ACC112 (cell line): ENCODE data around the gene UGT2A1.

Source experiments
- H2AFZ ChIP-seq: fragments of 200-600 bp; sonication (generic); one replicate; pipeline ENCODE4 v1.6.0; 2017; ENCODE audit warnings: antibody characterized with exemption, low read length; ENCODE audit not compliant: unreplicated experiment
- H3K27ac ChIP-seq: fragments of 200-600 bp; sonication (generic); 2 replicates; pipeline ENCODE4 v1.5.1; 2014; ENCODE audit warnings: low read depth, mild to moderate bottlenecking, antibody characterized with exemption, low read length, moderate library complexity
- H3K27me3 ChIP-seq: fragments of 200-600 bp; sonication (generic); 2 replicates; pipeline ENCODE4 v1.6.1; 2014; ENCODE audit warnings: mild to moderate bottlenecking, antibody characterized with exemption, low read length, moderate library complexity, mixed read lengths; ENCODE audit not compliant: insufficient read depth
- H3K36me3 ChIP-seq: fragments of 200-600 bp; sonication (generic); 2 replicates; pipeline ENCODE4 v1.6.1; 2016; ENCODE audit warnings: mild to moderate bottlenecking, antibody characterized with exemption, low read length, moderate library complexity, mixed read lengths; ENCODE audit not compliant: insufficient read depth
- H3K4me1 ChIP-seq: fragments of 200-600 bp; sonication (generic); one replicate; pipeline ENCODE4 v1.6.1; 2016; ENCODE audit warnings: low read length, mixed read lengths; ENCODE audit not compliant: insufficient read depth, unreplicated experiment, control insufficient read depth
- H3K4me3 ChIP-seq: fragments of 200-600 bp; sonication (generic); 2 replicates; pipeline ENCODE4 v1.5.1; 2014; ENCODE audit warnings: mild to moderate bottlenecking, low read depth, low read length
- H3K79me2 ChIP-seq: fragments of 200-600 bp; sonication (generic); one replicate; pipeline ENCODE4 v1.6.0; 2016; ENCODE audit warnings: low read length; ENCODE audit not compliant: control insufficient read depth, unreplicated experiment, insufficient read depth

UGT2A1 gene

GRCh38 chr4:69591364-69591763 is 61.7 kb downstream of the UGT2A1 start:
- H3K4me3 ChIP-seq: no peak overlapping the region
- no peaks in the 10 kb centered on the region for H3K36me3 ChIP-seq
- no peak overlapping the region for H3K27ac ChIP-seq
- no peak overlapping the region for H2AFZ ChIP-seq
- H3K27me3 ChIP-seq: peaks cover 15% of the 10 kb centered on the region
- no peaks in the 10 kb centered on the region for H3K4me1 ChIP-seq
- no peaks in the 10 kb centered on the region for H3K79me2 ChIP-seq

DNA sequence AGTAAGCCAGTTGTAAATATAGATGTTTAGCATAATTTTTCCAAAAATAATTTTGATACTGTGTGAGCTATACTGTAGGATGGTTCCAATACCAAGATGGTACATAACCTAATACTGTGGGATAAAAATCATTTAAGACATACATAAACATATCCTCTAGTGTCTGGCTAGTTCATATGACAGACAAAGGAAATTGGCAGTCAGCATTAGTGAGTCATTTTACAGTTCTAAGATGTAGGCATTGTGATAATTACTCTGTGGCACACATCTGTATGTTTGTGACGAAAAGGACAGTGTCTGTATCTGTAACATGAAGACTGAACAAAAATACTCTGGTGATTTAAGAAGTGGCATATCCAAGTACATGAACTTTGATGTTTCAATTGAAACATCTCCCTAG is 63.2 kb downstream of the UGT2A1 start:
- peaks cover 28% of the 10 kb centered on the region for H3K27me3 ChIP-seq
- no peaks in the 10 kb centered on the region for H3K79me2 ChIP-seq
- no peak overlapping the region for H2AFZ ChIP-seq

GRCh38 chr4:69584135-69584534 is 68.9 kb downstream of the UGT2A1 start:
- Histone ChIP-seq H3K79me2 (no peaks in the 10 kb centered on the region), H2AFZ (no peak overlapping the region), H3K27ac (no peak overlapping the region), H3K4me1 (no peaks in the 10 kb centered on the region), H3K4me3 (no peak overlapping the region), H3K36me3 (no peaks in the 10 kb centered on the region), H3K27me3 (peaks cover 59% of the 10 kb centered on the region)

More for the DNA sequence above, 63.2 kb downstream of the UGT2A1 start:
- Histone ChIP-seq H3K36me3 (no peaks in the 10 kb centered on the region), H3K27ac (no peak overlapping the region), H3K4me3 (no peak overlapping the region), H3K4me1 (no peaks in the 10 kb centered on the region)

- H3K4me1 ChIP-seq: no peaks in the 10 kb centered on the region
- H2AFZ ChIP-seq: no peak overlapping the region
- H3K79me2 ChIP-seq: no peaks in the 10 kb centered on the region
- H3K27me3 ChIP-seq: peaks cover 61% of the 10 kb centered on the region
- no peaks in the 10 kb centered on the region for H3K36me3 ChIP-seq
- no peak overlapping the region for H3K27ac ChIP-seq
- H3K4me3 ChIP-seq: no peak overlapping the region
These were observed 69.5 kb downstream of the UGT2A1 start for GRCh38 chr4:69583543-69583942.

DNA sequence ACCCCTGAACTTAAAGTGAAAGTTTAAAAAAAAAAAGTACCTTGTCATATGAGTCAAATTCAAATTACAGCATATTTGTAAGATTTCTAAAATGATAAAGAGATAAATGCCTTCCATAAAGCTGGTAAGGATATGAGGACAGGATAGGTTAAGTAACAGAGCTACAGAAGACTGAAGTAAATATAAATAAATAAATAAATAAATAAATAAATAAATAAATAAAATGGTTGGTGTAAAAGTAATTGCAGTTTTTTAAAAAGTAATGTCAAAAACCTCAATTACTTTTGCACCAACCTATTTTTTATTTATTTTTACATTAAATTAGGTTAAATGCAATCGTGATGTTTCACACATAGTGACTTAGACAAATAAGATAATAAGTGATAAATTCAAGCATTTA is 75.8 kb downstream of the UGT2A1 start:
- Histone ChIP-seq H3K4me3 (no peak overlapping the region), H3K4me1 (no peaks in the 10 kb centered on the region), H3K27ac (no peak overlapping the region), H2AFZ (no peak overlapping the region), H3K79me2 (no peaks in the 10 kb centered on the region), H3K36me3 (no peaks in the 10 kb centered on the region), H3K27me3 (peaks cover 61% of the 10 kb centered on the region)

DNA sequence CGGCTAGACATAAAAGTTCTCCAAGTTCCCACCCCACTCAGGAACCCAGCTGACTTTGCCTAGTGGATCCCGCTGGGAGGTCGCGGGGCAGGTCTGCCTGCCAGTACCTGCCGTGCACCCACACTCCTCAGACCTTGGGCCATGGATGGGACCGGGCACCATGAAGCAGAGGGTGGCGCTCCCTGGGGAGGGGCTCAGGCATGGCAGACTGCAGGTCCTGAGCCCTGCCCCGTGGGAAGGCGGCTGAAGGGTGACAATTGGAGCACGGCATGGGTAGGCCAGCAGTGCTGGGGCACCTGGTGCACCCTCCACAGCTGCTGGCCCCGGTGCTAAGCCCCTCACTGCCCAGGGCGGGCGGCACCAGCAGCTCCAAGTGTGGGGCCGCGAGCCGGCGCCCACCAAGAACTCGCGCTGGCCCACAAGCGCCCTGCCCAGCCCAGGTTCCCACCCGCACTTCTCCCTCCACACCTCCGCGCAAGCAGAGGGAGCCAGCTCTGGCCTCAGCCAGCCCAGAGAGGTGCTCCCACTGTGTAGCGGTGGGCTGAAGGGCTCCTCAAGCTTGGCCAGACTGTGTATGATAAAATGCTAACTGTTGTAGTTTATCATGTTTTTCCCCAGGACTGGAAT is 76.7 kb downstream of the UGT2A1 start:
- Histone ChIP-seq H3K4me1 (no peaks in the 10 kb centered on the region), H2AFZ (no peak overlapping the region), H3K27me3 (peaks cover 62% of the 10 kb centered on the region), H3K36me3 (no peaks in the 10 kb centered on the region), H3K27ac (no peak overlapping the region), H3K4me3 (no peak overlapping the region), H3K79me2 (no peaks in the 10 kb centered on the region)

- H3K27me3 ChIP-seq: peaks cover 30% of the 10 kb centered on the region
- no peaks in the 10 kb centered on the region for H3K4me1 ChIP-seq
- H3K27ac ChIP-seq: no peak overlapping the region
- H3K79me2 ChIP-seq: no peaks in the 10 kb centered on the region
- H2AFZ ChIP-seq: no peak overlapping the region
- H3K4me3 ChIP-seq: no peak overlapping the region
- H3K36me3 ChIP-seq: no peaks in the 10 kb centered on the region
These were observed 84.3 kb downstream of the UGT2A1 start for GRCh38 chr4:69568787-69569186.

DNA sequence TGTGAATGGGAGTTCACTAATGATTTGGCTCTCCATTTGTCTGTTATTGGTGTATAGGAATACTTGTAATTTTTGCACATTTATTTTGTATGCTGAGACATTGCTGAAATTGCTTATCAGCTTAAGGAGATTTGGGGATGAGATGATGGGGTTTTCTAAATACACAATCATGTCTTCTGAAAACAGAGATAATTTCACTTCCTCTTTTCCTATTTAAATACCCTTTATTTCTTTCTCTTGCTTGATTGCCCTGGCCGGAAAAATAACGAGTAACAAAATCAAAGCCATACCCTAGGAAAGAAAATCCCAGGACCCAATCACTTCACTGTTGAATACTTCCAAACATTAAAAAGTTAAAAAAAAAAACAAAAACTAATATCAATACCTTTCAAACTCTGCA is 89.6 kb downstream of the UGT2A1 start:
- Histone ChIP-seq H3K4me1 (no peaks in the 10 kb centered on the region), H3K79me2 (no peaks in the 10 kb centered on the region), H3K36me3 (no peaks in the 10 kb centered on the region)

GRCh38 chr4:69549651-69550050 is 103.4 kb downstream of the UGT2A1 start:
- Histone ChIP-seq H3K27me3 (peaks cover 5% of the 10 kb centered on the region; the same call in 1 of the 2 replicates), H3K36me3 (no peaks in the 10 kb centered on the region), H3K4me3 (no peak overlapping the region), H2AFZ (no peak overlapping the region), H3K27ac (no peak overlapping the region), H3K4me1 (no peaks in the 10 kb centered on the region), H3K79me2 (no peaks in the 10 kb centered on the region)

More for the DNA sequence above, 89.6 kb downstream of the UGT2A1 start:
- no peak overlapping the region for H3K4me3 ChIP-seq
- no peak overlapping the region for H3K27ac ChIP-seq
- no peak overlapping the region for H2AFZ ChIP-seq
- H3K27me3 ChIP-seq: peaks cover 8% of the 10 kb centered on the region

GRCh38 chr4:69546134-69546765 is 106.8 kb downstream of the UGT2A1 start:
- Histone ChIP-seq H3K36me3 (no peaks in the 10 kb centered on the region), H2AFZ (no peak overlapping the region), H3K79me2 (no peaks in the 10 kb centered on the region), H3K4me1 (no peaks in the 10 kb centered on the region), H3K4me3 (no peak overlapping the region), H3K27me3 (no peaks in the 10 kb centered on the region), H3K27ac (no peak overlapping the region)
